Right ventricle myocardium superior (tissue), 1 donor: ENCODE data around the gene LMNTD2. TPM values are rescaled to one million over a fixed set of nuclear protein-coding genes. Genes with fewer than 3 reads are reported as not detected.

Experiments used
- ATAC-seq: fragments of 200-7000 bp; cut with Tn5 transposase; one replicate; pipeline ENCODE4 v1.9.1; 2020; ENCODE audit warnings: mild to moderate bottlenecking; ENCODE audit not compliant: poor library complexity
- DNase-seq: peaks from one replicate; pipeline ENCODE4 v3.0.0-alpha.2; 2020
- intact Hi-C: fragments of 100-400 bp; cut with DNase I; formaldehyde crosslinking; loops from one replicate; pipeline ENCODE4 v1.11.2; 2022
- long read RNA-seq: library from polyadenylated mRNA; unstranded; transcript quantifications from one replicate; pipeline ENCODE4 v2.0.0, GENCODE V29; 2021
- total RNA-seq: library from RNA; stranded (reverse); fragmentation: NEBNext Ultra II Directional; extraction: Animal tissue kit (Norgen Biotek cat#: 25700); gene quantifications from one replicate; pipeline ENCODE4 v1.2.1, GENCODE V29; 2021
- donor health status: DM: no; HTN: yes; CAD: no; lungs with severe emphysema.

LMNTD2 gene, protein sequence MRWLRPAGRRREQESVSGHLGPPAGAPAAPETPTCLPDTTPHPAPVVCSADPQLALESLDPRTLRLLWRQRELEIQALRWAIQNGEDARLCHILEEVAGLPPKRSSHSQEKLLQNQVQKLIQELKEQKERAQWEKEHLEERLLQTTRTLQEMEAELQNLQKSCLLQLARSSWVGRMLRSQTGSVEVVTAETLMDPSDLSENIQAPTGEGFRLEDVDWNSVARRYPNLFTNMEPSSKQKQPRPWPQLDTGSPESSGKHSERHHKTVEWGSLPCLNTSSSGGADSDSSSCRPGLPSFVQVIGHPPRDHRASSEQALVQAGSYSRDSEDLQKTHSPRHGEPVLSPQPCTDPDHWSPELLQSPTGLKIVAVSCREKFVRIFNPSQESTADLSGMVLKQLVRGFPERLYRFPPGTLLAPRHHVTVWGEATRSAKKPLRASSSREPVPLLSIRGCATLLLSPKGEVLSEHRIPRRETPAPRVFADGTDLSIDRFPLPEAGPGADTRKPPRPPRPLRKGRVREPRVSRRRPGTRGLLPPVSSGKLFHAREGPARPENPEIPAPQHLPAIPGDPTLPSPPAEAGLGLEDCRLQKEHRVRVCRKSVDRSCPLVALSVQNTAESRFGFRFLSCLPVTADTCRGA
- 0.22 TPM for total RNA-seq
- long read RNA-seq, partial matches to known transcripts: 0 of 3 reads
- long read RNA-seq, other reads (novel, unspliced or antisense): 3 of 3 reads

DNA sequence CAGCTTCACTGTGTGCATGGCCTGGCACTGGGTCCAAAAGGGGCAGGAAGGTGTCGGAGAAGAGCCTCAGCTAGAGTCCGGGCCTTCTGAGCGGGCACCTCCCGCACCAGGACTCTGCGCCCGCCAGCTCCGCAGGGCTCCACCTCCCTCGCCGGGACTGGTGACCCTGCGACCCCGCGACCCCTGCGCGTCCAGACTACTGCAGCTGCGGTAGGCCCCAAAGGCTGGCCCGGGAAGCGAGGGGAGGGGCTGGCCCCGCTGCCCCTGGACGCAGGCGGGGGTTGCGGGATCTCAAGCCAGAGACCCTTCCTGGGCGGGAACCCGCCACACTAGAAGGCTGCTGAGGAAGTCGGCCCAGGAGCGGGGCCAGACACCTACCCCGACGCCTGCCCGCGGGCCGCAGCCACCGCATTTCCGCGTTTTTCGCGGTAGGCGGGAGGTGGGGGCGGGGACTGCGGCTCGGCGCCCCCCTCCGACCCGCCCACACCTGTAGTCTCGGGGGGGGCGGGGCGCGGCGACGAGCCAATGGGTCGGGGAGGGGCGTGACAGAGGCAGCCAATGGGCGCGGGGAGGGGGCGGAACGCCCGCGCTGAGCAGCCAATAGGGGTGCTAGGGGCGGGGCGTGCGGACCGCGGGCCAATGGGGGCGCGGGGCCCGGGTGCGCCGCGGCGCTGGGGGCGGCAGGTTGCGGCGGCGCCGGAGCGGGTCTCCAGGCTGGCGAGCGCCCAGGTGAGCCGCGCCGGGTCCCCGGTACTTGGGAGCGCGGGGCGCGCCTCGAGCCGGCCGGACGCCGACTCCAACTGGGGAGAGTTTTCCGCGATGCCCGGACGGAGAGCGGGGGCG is at the start of gene LMNTD2, which contains the start of gene RASSF7:
LMNTD2 (minus strand) TSS at position 434 of the 843 bp plus-strand sequence; CDS start at position 412, 22 bp downstream.
RASSF7 (plus strand) TSS at position 666 of the 843 bp plus-strand sequence. CDS start 799 bp downstream, outside the sequence.
- DNase-seq: peak; percentile 94
- intact Hi-C loops: no loop called here
- peak; percentile 94 for ATAC-seq

- ATAC-seq (no peak), DNase-seq (no peak)
- intact Hi-C loops: no loop called here
Measured at GRCh38 chr11:609341-609811, 48.8 kb upstream of the LMNTD2 start.

DNA sequence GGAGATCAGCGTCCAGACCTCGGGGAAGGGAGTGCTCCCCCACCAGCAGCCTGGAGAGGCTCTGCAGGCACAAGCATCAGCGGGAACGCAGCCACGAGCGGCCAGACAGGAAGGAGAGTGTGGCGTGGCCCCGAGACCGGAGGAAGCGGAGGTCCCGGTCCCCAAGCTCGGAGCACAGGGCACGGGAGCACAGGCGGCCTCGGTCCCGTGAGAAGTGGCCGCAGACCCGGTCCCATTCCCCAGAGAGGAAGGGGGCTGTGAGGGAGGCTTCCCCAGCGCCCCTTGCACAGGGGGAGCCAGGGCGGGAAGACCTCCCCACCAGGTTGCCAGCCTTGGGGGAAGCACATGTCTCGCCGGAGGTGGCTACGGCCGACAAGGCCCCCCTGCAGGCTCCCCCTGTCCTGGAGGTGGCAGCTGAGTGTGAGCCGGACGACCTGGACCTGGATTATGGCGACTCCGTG is 48.3 kb upstream of the LMNTD2 start:
- ATAC-seq (no peak), DNase-seq (no peak)
- intact Hi-C loops: no loop called here

- no peak for ATAC-seq
- intact Hi-C loops: no loop called here
- DNase-seq: no peak
Measured at GRCh38 chr11:607971-608659, 47.6 kb upstream of the LMNTD2 start.

GRCh38 chr11:607020-607780 is 46.7 kb upstream of the LMNTD2 start:
- DNase-seq: no peak
- no peak for ATAC-seq

GRCh38 chr11:606245-606644 is 45.7 kb upstream of the LMNTD2 start:
- DNase-seq (peak; percentile 81), ATAC-seq (peak; percentile 89)
- intact Hi-C loops: no loop called here

More at GRCh38 chr11:607020-607780, 46.7 kb upstream of the LMNTD2 start:
- intact Hi-C loops: no loop called here

DNA sequence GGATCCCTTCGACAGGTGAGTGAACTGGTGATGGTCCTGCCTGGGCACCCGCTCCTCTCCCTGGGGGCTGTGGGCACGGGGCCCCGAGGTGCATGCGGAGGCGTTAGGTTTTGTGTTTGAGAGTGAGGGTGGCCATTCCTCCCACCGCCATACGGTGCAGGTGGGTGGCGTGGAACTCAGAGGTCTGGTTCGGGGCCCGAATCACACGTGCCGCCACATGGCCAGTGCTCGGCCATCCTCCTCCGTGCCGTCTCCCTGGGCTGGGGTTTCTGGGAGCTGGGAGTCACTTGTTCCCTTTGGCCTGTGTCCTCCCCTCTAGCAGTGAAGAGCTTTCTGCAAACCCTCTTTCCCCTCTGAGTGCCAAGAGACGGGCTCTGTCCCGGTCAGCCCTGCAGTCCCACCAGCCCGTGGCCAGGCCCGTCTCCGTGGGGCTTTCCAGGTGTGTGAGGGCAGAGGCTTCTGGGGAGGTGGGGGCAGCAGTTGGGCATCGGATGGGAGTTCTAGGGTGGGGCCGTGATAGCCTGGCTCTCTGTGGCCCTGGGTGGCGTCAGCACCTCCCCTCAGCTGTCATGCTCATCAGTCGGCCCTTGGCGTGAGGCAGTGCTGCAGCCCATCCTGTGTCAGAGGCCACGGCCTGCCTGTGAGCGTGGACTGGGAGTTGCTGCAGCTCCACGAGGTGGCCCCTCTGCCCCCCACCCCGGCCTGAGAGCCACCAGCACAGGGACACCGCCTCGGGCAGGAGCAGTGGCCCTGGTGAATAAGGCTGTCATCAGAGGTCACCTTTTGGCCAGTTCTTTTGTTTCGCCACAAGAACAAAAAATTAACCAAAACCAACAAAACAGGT is 45.0 kb upstream of the LMNTD2 start:
- DNase-seq (no peak), ATAC-seq (peak; percentile 9)
- intact Hi-C loops: no loop called here

DNA sequence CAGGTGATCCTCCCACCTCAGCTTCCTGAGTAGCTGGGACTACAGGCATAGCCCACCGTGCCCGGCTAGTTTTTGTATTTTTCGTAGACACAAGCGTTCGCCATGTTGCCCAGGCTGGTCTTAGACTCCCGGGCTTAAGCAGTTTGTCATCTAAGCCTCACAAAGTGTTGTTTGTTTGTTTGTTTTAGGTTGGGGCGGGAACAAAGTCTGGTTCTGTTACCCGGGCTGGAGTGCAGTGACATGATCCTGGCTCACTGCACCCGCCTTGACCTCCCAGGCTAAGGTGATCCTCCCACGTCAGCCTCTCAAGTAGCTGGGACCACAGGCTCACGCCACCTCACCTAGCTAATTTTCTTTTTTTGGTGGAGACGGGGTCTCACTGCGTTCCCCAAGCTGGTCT is 42.6 kb upstream of the LMNTD2 start:
- ATAC-seq (no peak), DNase-seq (no peak)
- intact Hi-C loops: no loop called here

- no peak for ATAC-seq
- intact Hi-C loops: no loop called here
- no peak for DNase-seq
Measured at GRCh38 chr11:601573-602245, 41.2 kb upstream of the LMNTD2 start.

GRCh38 chr11:598005-598680 is 37.6 kb upstream of the LMNTD2 start:
- intact Hi-C loops: no loop called here
- ATAC-seq: no peak
- no peak for DNase-seq

DNA sequence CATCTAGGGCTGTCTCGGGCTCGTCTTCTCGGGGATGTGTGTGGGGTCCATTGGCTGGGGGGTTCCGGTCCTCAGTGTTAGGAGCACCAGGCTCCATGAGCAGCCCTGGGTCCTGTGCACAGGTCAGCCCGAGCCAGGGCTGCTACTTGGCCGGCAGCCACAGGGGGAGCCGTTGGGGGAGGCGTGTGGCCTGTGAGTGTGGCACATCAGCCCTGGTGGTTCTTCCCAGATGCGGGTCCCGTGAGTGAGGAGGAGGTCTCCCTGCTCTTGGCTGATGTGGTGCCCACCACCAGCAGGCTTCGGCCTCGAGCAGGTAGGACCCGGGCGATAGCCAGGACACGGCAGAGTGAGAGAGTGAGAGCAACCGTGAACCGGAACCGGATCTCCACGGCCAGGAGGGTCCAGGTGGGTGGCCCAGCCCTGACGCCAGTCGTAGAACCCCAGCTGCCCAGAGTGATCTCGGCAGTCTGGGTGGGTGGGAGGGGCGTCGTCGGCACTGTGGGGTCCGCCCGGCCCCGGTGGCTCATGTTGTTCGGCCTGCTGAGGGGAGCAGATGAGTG is 36.7 kb upstream of the LMNTD2 start:
- no peak for ATAC-seq
- DNase-seq: no peak

DNA sequence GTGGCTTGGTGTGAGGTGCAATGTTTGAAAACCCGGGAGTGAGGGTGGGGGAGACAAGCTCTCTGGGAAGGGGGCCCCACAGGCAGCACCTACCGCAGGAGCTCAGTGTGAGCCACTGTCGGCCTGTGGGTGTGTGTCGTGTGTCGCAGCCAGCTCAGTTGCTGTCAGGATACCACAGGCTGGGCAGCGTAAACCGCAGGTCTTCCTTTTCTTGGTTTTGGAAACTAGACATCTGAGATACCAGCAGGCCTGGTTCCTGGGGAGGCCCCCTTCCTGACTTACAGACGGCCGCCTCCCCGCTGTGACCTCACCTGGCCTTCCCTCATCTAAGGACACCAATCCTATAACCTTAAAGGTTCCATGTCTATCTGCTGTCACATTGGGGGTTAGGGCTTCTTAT is 35.8 kb upstream of the LMNTD2 start:
- DNase-seq (no peak), ATAC-seq (no peak)
- intact Hi-C loops: no loop called here

More for the DNA sequence above, 36.7 kb upstream of the LMNTD2 start:
- intact Hi-C loops: no loop called here

GRCh38 chr11:595400-595799 is 34.9 kb upstream of the LMNTD2 start:
- intact Hi-C loops: no loop called here
- DNase-seq: no peak
- ATAC-seq: no peak

DNA sequence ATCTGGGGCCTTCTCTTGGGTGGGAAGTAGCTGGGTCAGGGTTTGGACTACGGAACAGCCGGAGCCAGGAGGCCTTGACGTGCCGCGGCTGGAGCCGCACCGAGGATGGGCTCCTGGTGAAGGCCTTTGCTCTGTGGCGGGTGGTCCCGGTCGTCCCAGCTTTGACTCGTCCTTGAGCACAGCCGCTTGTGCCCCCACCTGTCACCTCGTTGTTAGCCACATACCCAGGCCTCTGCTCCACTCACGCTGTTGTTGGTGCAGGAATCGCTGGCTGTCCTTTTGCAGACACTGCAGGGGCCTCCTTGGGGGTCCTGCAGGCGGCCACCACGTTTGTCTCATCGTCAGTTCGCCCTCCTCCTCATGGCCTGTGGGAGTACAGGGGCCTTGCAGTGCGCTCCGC is 32.8 kb upstream of the LMNTD2 start:
- intact Hi-C loops: no loop called here
- DNase-seq: no peak
- ATAC-seq: no peak

DNA sequence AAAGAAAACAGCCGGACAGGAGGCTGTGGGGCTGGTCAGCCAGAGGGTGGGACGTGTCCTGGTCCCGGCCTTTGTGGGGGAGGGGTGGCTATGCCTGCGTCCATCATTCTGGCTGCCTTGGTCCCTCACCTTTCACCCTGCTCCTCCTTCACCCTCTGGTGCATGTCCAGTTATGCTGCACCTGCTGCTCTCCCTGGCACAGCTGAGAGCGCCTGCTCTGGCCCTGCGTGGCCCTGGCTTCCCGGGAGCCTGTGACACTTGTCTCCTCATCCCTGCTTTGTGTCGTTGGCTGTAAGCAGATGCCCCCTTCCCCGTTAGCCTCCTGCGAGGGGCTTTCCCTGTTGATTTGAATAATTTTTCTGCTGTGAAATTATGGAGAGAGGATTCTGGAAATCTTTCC is 32.4 kb upstream of the LMNTD2 start:
- intact Hi-C loops: no loop called here
- DNase-seq: no peak
- no peak for ATAC-seq
